NCI-H345 treated with DMSO at 0.1 percent for 48 hours (cell line): ENCODE measurements around the gene EML1.

Source experiments
- DNase-seq: peaks from one replicate; lab custom pipeline; 2025; ENCODE audit not compliant: unreplicated experiment; lab: John Stamatoyannopoulos, UW

Gene EML1

GRCh38 chr14:99803106-99803775 is 10.0 kb downstream of the EML1 start:
- peak; percentile 49 for DNase-seq

- no peak for DNase-seq
Measured at GRCh38 chr14:99803803-99804202, 10.6 kb downstream of the EML1 start.

- DNase-seq, result no peak
Measured at GRCh38 chr14:99805757-99806439, 12.7 kb downstream of the EML1 start.

- DNase-seq, result no peak
Measured at GRCh38 chr14:99806836-99807235, 13.6 kb downstream of the EML1 start.

GRCh38 chr14:99807413-99808153 is 14.4 kb downstream of the EML1 start:
- no peak for DNase-seq

- no peak for DNase-seq
Measured at GRCh38 chr14:99808154-99808505, 14.9 kb downstream of the EML1 start.

- no peak for DNase-seq
Measured at GRCh38 chr14:99808515-99808914, 15.3 kb downstream of the EML1 start.

- DNase-seq, result no peak
Measured at GRCh38 chr14:99809360-99809759, 16.1 kb downstream of the EML1 start.

GRCh38 chr14:99809859-99810558 is 16.8 kb downstream of the EML1 start:
- no peak for DNase-seq

GRCh38 chr14:99810559-99810874 is 17.3 kb downstream of the EML1 start:
- DNase-seq, result no peak

- DNase-seq, result no peak
Measured at GRCh38 chr14:99812096-99812750, 19.0 kb downstream of the EML1 start.

- DNase-seq, result no peak
Measured at GRCh38 chr14:99812892-99813291, 19.7 kb downstream of the EML1 start.

- no peak for DNase-seq
Measured at GRCh38 chr14:99815696-99816095, 22.5 kb downstream of the EML1 start.

GRCh38 chr14:99816217-99816616 is 23.0 kb downstream of the EML1 start:
- DNase-seq, result no peak

- no peak for DNase-seq
Measured at GRCh38 chr14:99816642-99817041, 23.4 kb downstream of the EML1 start.

GRCh38 chr14:99817331-99817730 is 24.1 kb downstream of the EML1 start:
- no peak for DNase-seq

- DNase-seq, result no peak
Measured at GRCh38 chr14:99818503-99819036, 25.4 kb downstream of the EML1 start.

- DNase-seq, result no peak
Measured at GRCh38 chr14:99819514-99819913, 26.3 kb downstream of the EML1 start.

- DNase-seq, result no peak
Measured at GRCh38 chr14:99820702-99821331, 27.6 kb downstream of the EML1 start.
